B cell (primary cell): Measurements from ENCODE around the gene NDUFB10.

Experiments
- EZH2 ChIP-seq: IDR thresholded peaks from 2 replicates; pipeline ENCODE4 v1.6.1; 2012; ENCODE audit warnings: borderline replicate concordance, low read depth, mild to moderate bottlenecking, moderate library complexity, low read length; ENCODE audit not compliant: insufficient read depth, poor library complexity, severe bottlenecking
- TF ChIP-seq, protein P1 (sequence below): fragments of 200-600 bp; IDR thresholded peaks from one replicate; pipeline ENCODE4 v1.8.0; 2022; ENCODE audit warnings: antibody characterized with exemption, mild to moderate bottlenecking

DNA sequence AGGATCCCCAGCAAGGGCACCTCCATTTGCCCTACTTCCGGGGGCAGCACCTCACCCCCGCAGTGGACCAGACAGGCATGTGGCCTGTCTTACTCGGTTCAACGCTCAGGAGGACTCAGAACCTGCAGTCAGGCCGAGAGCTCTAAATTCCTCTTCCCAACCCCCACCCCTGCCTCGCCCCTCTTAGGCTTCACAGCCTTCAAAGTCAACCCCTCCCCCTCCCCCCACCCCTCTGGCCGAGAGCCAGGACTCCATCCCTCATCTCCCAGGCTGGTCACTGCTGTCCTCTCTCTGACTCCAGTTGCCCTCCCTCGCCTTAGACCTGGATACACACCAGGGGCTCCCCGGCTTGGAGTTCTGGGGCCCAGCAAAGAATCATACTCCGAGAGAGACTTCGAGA lies 33.1 kb upstream of the NDUFB10 start:
- TF ChIP-seq EZH2 = no peak
- TF ChIP-seq, protein P1, sequence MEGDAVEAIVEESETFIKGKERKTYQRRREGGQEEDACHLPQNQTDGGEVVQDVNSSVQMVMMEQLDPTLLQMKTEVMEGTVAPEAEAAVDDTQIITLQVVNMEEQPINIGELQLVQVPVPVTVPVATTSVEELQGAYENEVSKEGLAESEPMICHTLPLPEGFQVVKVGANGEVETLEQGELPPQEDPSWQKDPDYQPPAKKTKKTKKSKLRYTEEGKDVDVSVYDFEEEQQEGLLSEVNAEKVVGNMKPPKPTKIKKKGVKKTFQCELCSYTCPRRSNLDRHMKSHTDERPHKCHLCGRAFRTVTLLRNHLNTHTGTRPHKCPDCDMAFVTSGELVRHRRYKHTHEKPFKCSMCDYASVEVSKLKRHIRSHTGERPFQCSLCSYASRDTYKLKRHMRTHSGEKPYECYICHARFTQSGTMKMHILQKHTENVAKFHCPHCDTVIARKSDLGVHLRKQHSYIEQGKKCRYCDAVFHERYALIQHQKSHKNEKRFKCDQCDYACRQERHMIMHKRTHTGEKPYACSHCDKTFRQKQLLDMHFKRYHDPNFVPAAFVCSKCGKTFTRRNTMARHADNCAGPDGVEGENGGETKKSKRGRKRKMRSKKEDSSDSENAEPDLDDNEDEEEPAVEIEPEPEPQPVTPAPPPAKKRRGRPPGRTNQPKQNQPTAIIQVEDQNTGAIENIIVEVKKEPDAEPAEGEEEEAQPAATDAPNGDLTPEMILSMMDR = no peak
